GM19025 (cell line): ENCODE data around the gene IL2RA.
"Not testable (repeated sequence)": the region's sequence is repeated elsewhere in the genome, so short reads cannot be mapped to it uniquely, and the experiment has no call there.

Experiments used
- ATAC-seq: cut with Tn5 transposase; IDR thresholded peaks from one replicate; pipeline ENCODE4 v1.9.1; 2021; ENCODE audit warnings: mild to moderate bottlenecking, low read depth, moderate library complexity; ENCODE audit not compliant: unreplicated experiment

The IL2RA gene

GRCh38 chr10:5965266-5965665, 96.9 kb downstream of the IL2RA start:
- no peak for ATAC-seq

- no peak for ATAC-seq
Measured at GRCh38 chr10:5964736-5965135, 97.4 kb downstream of the IL2RA start.

GRCh38 chr10:5963591-5963990, 98.6 kb downstream of the IL2RA start:
- ATAC-seq: no peak

GRCh38 chr10:5963071-5963470, 99.1 kb downstream of the IL2RA start:
- no peak for ATAC-seq

- ATAC-seq: not testable (repeated sequence)
Measured at GRCh38 chr10:5962358-5962940, 99.7 kb downstream of the IL2RA start.

- no peak for ATAC-seq
Measured at GRCh38 chr10:5961405-5962100, 100.6 kb downstream of the IL2RA start.

DNA sequence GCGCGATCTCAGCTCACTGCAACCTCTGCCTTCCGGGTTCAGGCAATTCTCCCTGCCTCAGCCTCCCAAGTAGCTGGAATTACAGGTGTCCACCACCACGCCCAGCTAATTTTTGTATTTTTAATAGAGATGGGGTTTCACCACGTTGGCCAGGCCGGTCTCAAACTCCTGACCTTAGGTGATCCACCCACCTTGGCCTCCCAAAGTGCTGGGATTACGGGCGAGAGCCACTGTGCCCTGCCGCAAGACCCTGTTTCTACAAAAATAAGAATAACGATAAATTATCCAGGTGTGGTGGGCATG, 101.2 kb downstream of the IL2RA start:
- ATAC-seq: not testable (repeated sequence)
